Ecto neural progenitor cell (in vitro differentiated cells): ENCODE results near the gene TREX2.

ENCODE experiments used
- DNase-seq: peaks from one replicate; pipeline ENCODE4 v3.0.0-alpha.2; 2018; ENCODE audit warnings: low spot score

TREX2 gene

DNA sequence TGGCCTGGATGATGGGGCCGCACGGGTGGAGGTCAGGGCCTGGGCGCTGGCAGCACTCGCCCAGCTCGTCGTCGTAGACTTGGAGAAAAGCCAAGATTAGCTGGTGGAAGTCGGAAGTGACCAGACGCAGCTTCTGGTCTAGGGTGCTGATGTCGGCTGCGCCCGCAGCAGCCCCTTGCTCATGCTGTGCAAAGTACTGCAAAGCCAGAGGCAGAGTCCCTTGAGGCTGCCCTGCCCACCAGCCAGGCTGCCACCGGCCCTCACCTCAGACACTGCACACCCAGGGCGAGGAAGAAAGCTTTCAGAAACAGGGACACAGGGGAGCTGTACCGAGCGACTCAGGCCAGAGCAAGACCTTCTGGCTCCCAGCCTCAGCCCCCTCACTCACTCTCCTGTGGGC, 9.7 kb upstream of the TREX2 start:
- no peak for DNase-seq

DNA sequence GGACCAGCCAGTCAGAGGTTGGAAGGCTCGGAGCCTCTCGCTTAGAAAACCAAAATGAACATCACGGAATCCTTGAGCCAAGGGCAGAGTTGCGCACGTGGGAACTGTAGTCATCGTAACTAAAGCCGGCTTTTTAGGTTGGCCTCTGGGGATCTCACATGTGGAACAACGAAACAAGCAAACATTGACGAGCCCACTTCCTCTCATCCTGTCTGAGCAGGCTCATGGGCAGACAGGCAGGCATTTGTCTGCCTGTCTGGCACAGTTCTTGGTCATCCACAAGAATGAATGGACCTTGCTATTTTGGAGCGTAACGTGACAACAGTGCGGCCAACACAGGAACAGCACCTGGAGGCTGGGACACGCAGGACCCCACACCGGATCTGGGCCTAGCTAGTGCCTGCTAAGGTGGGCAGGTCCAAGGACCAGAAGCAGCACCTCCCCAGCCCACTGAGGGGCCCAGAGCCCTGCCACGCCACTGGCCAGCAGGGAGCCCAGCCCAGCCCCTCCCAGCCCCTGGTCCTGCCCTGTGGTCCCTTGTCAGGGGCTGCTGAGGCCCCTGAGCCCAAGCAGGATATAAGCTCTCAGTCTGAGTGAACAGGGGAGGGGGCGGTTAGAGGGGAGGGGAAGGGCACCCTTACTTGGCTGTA, 9.2 kb upstream of the TREX2 start:
- DNase-seq: no peak

DNA sequence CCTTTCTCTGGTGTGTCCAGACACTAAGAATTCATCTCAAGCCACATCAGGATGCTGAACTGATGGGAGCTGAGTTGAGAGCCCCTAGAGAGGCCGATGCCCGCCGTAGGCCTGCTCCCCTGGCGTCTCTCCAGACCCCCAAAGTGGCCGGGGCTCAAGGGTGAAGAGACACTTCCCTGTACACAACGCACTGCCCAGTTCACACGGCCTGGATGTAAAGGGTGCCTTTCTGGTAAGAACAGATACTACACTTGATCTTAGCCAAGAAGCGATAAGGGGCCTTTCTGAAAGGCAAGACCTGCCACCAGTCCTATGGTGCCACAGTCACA, 5.1 kb upstream of the TREX2 start:
- DNase-seq: no peak

DNA sequence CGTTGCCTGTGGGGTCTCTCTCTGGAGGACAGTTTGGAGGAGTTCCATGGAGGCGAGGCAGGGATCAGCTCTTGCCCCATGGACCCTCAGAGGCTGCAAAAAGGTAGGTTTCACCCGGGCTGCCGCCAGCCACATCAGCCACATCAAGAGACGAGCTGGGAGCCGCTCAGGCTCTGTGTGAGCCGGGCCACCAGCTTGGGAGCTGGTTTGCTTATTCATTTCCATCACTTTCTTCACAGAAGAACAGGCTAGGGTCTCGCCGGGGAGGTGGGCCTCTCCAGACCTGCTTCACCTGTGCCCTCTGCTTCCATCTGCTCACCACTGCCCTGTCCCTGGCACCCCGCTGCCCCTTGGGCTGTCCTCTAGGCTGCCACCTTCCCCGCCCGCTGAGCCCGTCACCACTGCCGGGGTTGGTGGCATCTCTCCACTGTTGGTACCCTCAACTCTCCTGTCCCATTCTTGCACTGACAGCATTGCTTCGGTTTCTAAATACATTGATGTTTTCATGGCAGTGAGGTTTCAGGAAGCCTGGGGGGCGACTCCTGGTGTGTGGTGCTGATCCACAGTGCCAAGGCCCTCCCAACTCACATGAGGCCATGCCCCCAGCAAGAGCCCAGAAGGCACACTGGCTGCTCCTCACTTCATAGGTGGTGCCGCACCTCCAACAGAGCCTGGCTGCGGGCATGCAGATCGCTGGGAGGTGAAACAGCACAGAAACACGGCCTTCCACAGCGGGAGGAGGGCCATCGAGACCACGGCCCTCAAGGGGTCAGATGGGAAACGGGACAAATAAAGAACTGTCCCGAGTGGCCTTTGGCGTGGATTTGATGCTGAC, 4.5 kb upstream of the TREX2 start:
- no peak for DNase-seq

DNA sequence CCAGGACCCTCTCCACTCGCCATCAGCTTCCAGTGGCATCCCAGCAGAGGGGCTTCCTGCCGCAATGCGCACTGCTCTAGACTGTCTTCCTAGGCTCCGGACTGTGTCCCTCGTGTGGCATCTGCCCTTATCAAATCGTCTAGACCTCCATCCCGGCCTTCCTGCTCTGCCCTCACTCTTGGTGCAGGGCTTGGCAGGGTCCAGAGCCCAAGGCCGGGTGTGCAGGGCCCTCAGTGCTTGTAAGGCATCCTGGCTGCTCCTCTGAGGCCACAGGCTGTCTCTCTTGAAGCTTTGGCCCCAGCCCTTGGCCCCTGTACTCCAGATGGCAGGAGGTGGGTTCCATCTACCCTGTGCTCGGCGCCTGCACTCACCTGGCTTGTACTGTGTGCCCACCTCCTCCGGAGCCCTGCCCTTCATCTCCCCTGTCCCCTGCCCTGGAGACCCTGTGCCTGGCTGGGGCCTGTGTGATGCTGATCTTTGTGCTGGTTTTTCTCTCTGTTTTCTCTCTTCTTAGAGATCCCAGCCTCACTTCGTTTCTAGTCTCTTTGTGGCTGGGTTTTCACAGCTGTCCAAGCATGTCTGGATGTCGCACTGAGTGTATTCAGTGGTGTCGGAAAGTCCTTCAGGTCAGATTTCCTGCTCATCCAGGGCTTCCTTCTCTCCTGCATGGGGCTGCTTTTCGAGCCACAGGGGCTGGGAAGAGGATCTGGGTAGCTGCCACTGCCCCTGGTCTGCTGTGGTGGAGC, 3.7 kb upstream of the TREX2 start:
- DNase-seq: no peak

DNA sequence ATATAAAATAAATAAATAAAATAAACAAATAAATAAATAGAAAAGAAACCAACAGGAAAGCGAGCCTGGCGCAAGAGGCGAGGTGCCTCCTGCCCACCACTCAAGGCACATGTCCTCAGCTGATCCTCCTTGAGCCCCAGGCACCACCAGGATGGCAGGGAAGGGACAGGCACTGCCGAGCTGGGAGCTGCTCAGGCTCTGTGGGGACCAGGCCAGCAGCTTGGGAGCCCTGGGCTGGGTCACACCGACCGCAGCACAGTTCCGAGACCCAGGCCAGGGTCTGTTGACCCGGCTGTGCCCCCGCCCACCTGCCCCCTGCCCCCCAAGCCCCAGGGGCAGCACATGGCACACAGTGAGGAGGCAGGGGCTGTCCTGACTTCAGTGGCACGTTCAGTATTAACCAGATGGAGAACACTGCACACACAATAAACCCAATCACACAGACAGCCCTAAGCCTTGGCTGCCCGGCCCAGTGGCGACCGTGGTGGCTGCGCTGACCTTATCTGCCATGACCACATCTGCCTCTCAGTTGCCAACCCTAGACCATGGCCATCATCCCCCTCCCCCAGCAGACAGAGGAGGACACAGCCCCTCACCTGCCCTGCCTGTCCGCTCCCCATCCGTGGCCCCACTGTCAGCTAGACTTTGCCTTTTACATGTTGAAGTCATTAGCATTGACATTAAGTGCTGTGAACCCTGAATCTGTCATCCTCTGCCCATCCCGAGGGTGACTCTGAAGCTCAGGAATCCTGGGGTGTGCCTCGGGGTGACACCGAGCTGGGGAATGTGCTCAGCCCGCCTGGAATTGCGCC, 2.9 kb upstream of the TREX2 start:
- no peak for DNase-seq

DNA sequence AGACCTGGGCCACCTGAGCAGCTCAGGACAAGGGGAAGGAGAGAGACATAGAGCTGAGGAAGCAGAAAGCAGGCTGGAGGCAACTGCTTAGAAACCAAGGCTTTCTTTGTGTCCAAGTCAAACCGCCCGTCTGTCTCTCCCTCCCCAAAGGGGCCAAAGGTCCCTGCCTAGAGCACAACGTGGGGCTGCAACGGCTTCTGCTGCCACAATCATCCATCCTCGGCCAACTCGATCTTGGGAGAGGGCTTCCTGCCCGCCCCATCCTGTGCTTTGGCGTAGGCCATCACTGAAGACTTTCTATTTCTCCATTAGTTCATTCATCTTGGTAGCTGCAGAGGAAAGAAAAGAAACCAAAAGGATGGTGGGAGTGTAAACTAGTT, 1.7 kb upstream of the TREX2 start:
- DNase-seq: no peak

DNA sequence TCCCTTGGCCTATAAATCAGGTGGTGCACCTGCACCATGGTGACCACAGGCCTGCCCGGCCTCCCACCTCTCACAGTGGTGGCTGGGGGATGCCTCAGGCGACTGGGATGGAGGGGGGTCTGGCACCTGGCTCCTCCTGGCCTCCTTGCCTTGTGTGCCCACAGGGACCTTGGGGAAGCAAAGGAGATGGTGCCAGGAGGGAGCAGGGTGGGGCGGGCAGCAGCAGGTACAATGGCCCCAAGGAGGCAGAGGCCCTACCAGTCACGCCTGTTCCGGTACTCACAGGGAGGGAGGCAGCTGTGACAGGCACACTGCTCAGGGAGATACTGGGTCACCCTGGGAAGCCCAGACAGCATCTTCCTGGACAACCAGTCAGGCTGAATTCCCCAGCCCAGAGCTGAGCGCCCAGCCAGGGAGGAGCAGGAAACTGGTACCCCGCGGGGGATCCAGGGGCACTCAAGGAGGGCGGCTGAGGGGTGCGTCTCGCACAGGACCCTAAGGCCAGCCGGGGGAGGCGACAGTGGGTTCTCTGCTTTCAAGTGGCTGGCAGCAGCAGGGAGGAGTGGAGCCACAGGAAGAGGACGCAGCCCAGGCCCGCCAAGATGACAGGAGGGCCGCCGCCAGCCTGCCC, 1.2 kb upstream of the TREX2 start:
- DNase-seq: no peak

DNA sequence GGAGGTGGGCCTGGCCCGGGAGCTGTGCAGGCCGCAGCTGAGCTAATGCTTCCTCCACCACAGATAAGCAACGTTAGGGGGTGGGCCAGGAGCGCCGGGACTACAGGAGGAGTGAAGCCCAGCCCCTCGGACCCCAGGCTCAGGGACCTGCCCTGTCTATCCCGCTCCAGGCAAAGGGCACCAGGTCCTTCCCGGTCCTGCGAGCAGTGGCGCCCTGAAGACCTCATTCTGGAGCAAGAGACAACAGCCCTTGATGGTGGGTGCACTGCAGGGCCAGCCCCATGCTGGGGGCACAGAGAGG, 730 bp upstream of the TREX2 start:
- DNase-seq: no peak

DNA sequence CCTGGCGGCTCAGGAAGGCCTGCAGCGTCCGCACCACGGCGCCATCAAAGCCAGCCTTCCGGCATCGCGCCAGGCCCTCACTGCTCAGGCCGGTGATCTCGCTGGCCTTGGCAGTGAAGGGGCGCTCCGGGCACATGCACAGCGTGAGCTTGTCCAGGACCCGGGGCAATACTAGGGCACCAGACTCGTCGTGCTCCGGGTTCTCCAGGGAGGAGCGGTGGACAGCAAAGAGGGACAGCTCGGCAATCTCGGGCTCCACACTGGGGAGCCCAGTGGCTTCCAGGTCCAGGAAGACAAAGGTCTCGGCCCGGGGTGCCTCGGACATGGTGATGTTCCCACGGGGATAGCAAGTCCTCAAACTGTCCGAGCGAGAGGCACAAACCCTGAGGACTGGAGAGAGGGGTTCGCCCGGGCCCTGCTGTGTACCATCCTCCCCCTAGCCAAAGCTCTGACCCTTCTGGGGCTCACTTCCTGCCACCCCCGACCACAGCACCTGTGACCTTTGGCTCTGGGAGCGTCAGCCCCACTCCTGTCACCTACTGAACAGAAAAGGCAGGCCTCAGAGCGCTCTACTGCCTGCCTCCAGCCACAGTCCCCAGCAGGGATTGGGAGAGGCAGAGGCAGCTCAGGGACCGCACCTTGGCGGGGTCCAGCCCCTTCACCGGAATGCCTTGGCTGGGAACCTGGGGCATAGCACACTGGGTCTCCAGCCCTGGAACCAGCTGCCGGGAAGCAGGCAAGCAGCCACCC, 575 bp downstream of the TREX2 start:
- no peak for DNase-seq

DNA sequence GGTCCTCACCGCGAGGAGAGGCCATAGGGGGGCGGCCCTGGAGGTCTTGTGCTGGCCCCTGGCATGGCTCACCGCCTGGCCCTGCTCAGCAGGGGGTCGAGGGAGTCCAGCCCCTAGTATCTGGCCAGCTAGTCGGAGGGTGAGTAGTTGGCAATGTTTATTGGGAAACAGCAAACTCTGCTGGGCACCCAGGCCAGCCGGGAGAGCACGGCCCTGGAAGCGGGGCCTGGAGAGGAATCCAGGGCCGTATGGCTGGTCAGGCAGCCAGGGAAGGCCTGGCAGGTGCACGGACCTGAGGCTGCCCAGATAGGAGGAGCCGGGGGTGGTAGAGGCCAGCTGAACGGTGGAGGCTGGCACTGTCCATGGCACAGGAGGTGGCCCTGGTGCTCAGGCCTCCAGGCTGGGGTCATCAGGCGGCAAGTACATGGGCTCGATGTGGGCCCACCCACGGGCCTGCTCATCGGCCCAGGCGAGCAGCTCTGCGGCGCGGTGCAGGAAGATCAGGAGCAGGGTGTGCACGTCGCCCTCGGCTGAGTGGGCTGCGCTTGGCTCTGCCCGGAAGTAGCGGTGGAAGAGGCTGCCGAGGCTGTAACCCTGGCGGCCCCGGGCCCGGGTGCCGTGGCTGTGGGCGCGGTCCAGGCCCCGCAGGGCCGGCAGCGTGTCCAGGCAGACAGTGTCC, 1.4 kb downstream of the TREX2 start:
- no peak for DNase-seq

DNA sequence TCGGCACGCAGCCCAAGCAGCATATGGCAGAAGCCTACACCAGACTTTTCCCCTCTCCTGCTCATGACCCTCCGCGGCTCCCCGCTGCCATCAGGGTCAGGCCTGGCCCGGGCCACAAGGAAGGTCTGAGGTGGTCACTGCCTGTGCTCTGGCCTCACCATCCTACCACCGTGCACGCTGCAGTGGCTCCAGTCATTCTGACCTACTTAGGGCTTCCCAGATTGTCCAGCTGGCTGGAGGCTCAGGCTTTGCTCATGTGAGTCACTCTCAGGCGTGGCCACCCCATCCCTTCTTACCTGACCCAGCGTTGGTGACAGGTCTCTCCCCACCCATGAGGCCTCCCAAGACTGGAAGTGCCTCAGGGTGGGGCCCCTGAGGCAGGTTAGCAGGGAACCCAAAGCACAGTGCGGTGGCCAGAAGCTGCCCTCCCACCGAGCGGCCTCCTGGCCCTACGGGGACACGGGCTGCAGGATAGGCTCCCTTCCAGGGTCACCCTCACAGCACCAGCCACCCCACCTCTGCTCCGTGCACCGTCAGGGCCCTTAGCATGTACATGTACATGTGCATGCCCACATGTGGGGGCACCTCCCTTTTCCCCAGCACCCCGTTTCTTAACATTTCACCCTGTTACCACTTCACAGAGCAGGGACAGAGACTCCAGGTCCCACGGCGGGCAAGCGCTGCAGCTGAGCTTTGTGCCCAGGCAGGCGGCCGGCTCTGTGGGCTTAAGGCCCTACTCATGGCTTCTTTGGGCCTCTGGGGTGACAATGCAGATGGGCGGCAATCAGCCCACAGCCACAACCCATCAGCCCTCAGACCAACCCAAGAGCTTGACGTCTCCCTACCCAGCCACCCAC, 2.2 kb downstream of the TREX2 start:
- no peak for DNase-seq

DNA sequence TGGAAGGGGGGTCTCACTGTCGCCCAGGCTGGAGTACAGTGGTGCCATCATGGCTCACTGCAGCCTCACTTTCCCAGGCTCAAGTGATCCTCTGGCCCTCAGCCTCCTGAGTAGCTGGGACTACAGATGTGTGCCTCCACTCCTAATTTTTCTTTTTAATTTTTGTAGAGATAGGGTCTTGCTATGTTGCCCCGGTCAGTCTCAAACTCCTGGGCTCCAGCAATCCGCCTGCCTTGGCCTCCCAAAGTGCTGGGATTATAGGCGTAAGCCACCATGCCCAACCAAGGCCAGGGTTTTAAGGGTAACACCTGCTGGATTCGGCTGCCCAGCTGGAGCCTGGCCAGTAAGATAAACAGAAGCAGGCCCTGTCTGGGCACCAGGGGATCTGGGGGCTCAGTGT, 3.4 kb downstream of the TREX2 start:
- DNase-seq: no peak

DNA sequence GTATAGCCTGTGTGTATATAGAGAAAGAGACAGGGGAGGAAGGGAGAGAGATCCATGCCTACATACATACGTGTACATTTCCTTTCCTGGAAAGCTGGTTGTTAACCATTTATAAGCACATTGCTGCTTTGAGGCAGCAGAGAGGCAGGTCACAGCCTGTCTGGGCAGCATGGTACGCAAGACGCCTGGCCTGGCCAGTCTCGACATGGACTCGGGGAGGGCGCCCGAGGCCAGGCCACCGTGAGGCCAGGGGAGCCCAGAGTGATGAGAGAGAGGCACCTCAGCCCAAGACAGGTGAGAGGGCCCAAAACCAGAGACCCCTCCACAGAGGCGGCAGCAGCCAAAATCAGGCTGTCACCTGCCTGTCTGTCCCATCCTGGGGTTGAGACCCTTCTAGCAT, 3.9 kb downstream of the TREX2 start:
- no peak for DNase-seq

DNA sequence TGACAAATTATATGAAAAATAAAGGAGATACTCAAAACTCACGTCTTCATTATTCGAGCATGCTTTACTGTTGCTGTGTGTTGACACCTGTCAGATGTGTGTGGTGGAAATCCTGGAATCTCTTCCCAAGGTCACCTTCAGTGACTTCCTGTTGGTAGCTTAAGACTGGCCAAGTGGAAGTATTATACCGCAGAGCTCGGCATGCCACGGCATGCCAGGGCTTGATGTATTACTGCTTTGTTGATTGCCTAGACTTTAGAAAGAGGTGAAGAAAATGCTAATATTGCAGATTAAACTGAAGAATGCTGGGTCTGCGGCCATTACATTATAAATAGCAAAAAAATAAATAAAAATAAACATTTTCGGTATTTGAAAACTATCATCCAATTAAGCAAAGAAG, 4.6 kb downstream of the TREX2 start:
- no peak for DNase-seq

DNA sequence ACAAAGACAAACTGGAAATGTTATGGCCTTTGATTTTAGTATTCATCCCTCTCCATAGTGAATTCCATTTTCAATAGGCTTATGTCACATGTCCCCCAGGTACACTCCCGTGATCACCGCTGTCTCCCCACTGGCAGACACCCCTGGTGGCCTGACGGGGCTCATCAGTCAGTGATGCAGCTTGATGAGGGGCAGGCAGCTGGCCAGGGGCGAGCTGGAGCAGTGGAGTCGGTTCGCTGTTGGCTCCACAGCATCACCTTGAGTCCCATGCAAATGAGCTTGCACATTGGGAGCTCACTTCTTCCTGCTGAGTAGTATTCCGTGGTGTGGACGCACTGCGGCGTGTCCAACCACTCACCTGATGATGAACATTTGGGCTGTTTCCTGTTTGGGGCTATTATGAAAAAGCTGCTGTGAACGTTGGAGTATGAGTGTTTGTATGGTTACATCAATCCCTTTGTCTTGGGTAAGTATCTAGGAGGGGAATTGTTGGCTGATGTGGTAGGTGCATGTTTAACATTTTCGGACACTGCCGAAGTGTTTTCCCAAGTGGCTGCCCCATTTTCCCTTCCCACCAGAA, 5.2 kb downstream of the TREX2 start:
- no peak for DNase-seq

DNA sequence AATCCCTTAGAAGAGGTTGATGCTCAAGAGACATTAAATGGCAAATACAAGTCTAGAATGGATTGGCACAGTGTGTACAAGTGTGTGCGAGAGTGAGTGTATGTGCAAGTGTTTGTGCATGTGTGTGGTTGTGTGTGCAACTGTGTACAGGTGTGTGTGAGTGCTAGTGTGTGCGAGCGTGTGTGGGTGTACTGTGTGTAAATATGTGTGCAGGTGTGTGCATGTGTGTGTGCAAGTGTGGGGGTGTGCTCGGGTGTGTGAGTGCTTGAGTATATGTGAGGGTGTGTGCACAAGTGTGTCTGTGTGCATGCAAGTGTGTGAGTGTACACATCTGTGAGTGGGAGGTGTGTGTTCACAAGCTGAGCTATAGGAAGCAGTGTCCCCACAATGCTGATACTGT, 5.9 kb downstream of the TREX2 start:
- DNase-seq: no peak

DNA sequence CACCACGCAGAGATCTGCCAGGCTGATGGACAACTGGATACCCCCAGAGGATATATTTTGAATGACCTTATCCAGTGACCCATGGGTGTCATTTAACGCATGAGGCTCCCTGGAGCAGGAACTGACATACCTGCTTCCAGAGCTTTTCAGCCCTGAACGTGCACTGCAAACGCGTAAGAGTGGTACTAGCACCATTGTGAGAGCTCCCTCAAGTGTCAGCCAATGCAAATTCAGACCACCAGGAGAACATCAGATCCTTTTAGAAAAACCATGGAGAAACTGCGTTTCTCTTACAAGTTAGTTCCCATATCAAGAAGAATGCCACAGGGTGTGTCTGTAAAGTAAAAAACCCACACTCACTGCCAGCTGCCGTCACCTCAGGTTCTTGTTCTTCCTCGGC, 7.3 kb downstream of the TREX2 start:
- DNase-seq: no peak

DNA sequence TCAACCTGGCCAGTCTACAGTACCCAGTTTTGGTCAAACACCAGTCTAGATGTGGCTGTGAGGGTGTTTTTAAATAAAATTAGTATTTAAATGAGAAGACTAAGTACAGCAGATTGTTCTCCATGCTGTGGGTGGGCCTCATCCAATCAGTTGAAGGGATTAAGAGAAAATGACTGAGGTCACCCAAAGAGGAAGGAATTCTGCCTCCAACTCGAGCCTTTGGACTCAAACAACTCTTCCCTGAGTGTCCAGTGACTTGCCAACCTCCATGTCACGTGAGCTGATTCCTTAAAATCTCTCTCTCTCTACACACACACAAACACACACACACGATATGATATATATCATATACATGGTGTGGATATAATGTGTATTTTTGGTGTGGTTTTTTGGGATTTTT, 10.0 kb downstream of the TREX2 start:
- DNase-seq: no peak

DNA sequence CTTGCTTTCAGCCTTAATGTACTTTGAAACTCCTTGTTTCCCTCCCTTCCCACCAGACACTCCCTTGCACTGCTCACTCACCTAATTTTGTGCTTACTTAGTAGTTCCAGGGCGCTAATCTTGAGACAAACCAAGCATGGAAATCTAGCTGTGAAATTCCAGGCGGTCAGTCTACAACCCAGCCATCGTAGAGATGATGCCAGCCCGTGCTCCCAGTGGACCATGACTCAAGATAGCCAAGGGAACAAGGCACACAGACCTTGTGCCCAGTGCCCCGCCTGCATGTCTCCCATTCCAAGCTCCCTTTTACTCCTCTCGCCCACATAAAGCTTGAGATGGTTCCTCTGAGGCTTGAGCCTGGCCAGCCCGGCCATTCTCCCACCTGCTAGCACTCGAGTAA, 11.1 kb downstream of the TREX2 start:
- no peak for DNase-seq
